HEK293 (cell line): ENCODE results near the gene HILPDA.

Source experiments
- CTCF ChIA-PET: fragments of 350-600 bp; formaldehyde crosslinking; extraction: SDS; loops from one replicate; lab custom pipeline; 2021; ENCODE audit warnings: antibody characterized with exemption; lab: Yijun Ruan, JAX
- POLR2A ChIA-PET: fragments of 300-600 bp; formaldehyde crosslinking; extraction: SDS; loops from one replicate; lab custom pipeline; 2020; ENCODE audit warnings: antibody characterized with exemption, inconsistent platforms; lab: Yijun Ruan, JAX
- H3K27ac ChIP-seq: fragments of 200-500 bp; sonication (Bioruptor generic); 2 replicates; pipeline ENCODE4 v1.5.1; 2014; ENCODE audit warnings: low read depth, low read length, control low read depth, inconsistent platforms; ENCODE audit errors: extremely low read depth
- H3K36me3 ChIP-seq, 2 experiments: fragments of 200-500 bp in 1 of 2; sonication (Bioruptor generic) in 1 of 2; 1 replicate in 1 of 2; 2 replicates in 1 of 2; pipeline ENCODE4 v1.5.1; 2014 to 2017; ENCODE audit warnings: inconsistent platforms in 2 of 2, low read length in 2 of 2; ENCODE audit not compliant: control insufficient read depth in 2 of 2, insufficient read depth in 1 of 2
- H3K4me1 ChIP-seq: fragments of 200-500 bp; sonication (Bioruptor generic); 2 replicates; pipeline ENCODE4 v1.5.1; 2014; ENCODE audit warnings: mild to moderate bottlenecking, low read length, inconsistent platforms; ENCODE audit not compliant: control insufficient read depth, insufficient read depth
- H3K4me3 ChIP-seq: 2 replicates; pipeline ENCODE4 v1.5.1; 2011; ENCODE audit warnings: low read depth, mild to moderate bottlenecking, control low read depth, low read length, moderate library complexity
- H3K9me3 ChIP-seq: fragments of 200-500 bp; sonication (Bioruptor generic); 2 replicates; pipeline ENCODE4 v1.5.1; 2014; ENCODE audit warnings: low read depth, low read length, inconsistent platforms; ENCODE audit not compliant: control insufficient read depth, insufficient read depth
- IKZF3 ChIP-seq: fragments of 450-650 bp; IDR thresholded peaks from 2 replicates; pipeline ENCODE4 v1.5.0; 2018; ENCODE audit warnings: missing biosample characterization, mild to moderate bottlenecking, missing genetic modification characterization, moderate library complexity
- PATZ1 ChIP-seq: fragments of 450-650 bp; formaldehyde crosslinking; IDR thresholded peaks from 2 replicates; pipeline ENCODE4 v1.5.1; 2016; ENCODE audit warnings: missing biosample characterization, missing genetic modification characterization
- SP2 ChIP-seq: fragments of 450-650 bp; formaldehyde crosslinking; IDR thresholded peaks from 2 replicates; pipeline ENCODE4 v1.5.1; 2016; ENCODE audit warnings: missing biosample characterization, missing genetic modification characterization
- WT1 ChIP-seq: fragments of 450-650 bp; formaldehyde crosslinking; IDR thresholded peaks from 2 replicates; pipeline ENCODE4 v1.5.1; 2016; ENCODE audit warnings: missing biosample characterization, missing genetic modification characterization
- ZBTB20 ChIP-seq: fragments of 450-650 bp; formaldehyde crosslinking; IDR thresholded peaks from 2 replicates; pipeline ENCODE4 v1.5.1; 2016; ENCODE audit warnings: missing biosample characterization, missing genetic modification characterization
- ZBTB21 ChIP-seq: fragments of 450-650 bp; formaldehyde crosslinking; IDR thresholded peaks from 2 replicates; pipeline ENCODE4 v1.5.1; 2017; ENCODE audit warnings: missing biosample characterization, missing genetic modification characterization
- ZFHX2 ChIP-seq: fragments of 450-650 bp; formaldehyde crosslinking; conservative IDR thresholded peaks from 2 replicates; pipeline ENCODE4 v1.5.1; 2016; ENCODE audit warnings: missing biosample characterization, missing genetic modification characterization
- ZFP37 ChIP-seq: fragments of 450-650 bp; formaldehyde crosslinking; IDR thresholded peaks from 2 replicates; pipeline ENCODE4 v1.5.1; 2016; ENCODE audit warnings: missing biosample characterization, missing genetic modification characterization
- ZFP41 ChIP-seq: fragments of 450-650 bp; formaldehyde crosslinking; IDR thresholded peaks from 2 replicates; pipeline ENCODE4 v1.5.1; 2016; ENCODE audit warnings: missing biosample characterization, missing genetic modification characterization, borderline replicate concordance
- ZNF133 ChIP-seq: fragments of 450-650 bp; formaldehyde crosslinking; IDR thresholded peaks from 2 replicates; pipeline ENCODE4 v1.5.1; 2016; ENCODE audit warnings: missing biosample characterization, missing genetic modification characterization
- ZNF19 ChIP-seq: fragments of 450-650 bp; formaldehyde crosslinking; IDR thresholded peaks from 2 replicates; pipeline ENCODE4; 2016; ENCODE audit warnings: missing biosample characterization, missing genetic modification characterization, low read depth
- ZNF214 ChIP-seq: fragments of 450-650 bp; formaldehyde crosslinking; IDR thresholded peaks from 2 replicates; pipeline ENCODE4 v1.5.1; 2017; ENCODE audit warnings: missing biosample characterization, mild to moderate bottlenecking, missing genetic modification characterization, borderline replicate concordance
- ZNF324 ChIP-seq: fragments of 450-650 bp; formaldehyde crosslinking; IDR thresholded peaks from 2 replicates; pipeline ENCODE4 v1.5.1; 2016; ENCODE audit warnings: missing biosample characterization, missing genetic modification characterization
- ZNF335 ChIP-seq: fragments of 450-650 bp; formaldehyde crosslinking; conservative IDR thresholded peaks from 2 replicates; pipeline ENCODE4 v1.5.1; 2016; ENCODE audit warnings: missing biosample characterization, missing genetic modification characterization
- ZNF394 ChIP-seq: fragments of 450-650 bp; formaldehyde crosslinking; IDR thresholded peaks from 2 replicates; pipeline ENCODE4 v1.5.1; 2016; ENCODE audit warnings: missing biosample characterization, missing genetic modification characterization, mild to moderate bottlenecking, moderate library complexity, borderline replicate concordance
- ZNF416 ChIP-seq: fragments of 450-650 bp; formaldehyde crosslinking; IDR thresholded peaks from 2 replicates; pipeline ENCODE4 v1.5.1; 2016; ENCODE audit warnings: missing biosample characterization, missing genetic modification characterization
- ZNF449 ChIP-seq: fragments of 450-650 bp; formaldehyde crosslinking; IDR thresholded peaks from 2 replicates; pipeline ENCODE4 v1.5.1; 2017; ENCODE audit warnings: missing biosample characterization, mild to moderate bottlenecking, missing genetic modification characterization, moderate library complexity
- ZNF510 ChIP-seq: fragments of 450-650 bp; formaldehyde crosslinking; IDR thresholded peaks from 2 replicates; pipeline ENCODE4 v1.5.1; 2018; ENCODE audit warnings: mild to moderate bottlenecking, missing genetic modification characterization, missing biosample characterization; ENCODE audit not compliant: insufficient replicate concordance
- ZNF600 ChIP-seq: fragments of 450-650 bp; formaldehyde crosslinking; IDR thresholded peaks from 2 replicates; pipeline ENCODE4 v1.5.1; 2016; ENCODE audit warnings: missing biosample characterization, missing genetic modification characterization
- ZNF843 ChIP-seq: fragments of 450-650 bp; formaldehyde crosslinking; IDR thresholded peaks from 2 replicates; pipeline ENCODE4 v1.5.1; 2016; ENCODE audit warnings: missing biosample characterization, missing genetic modification characterization
- TF ChIP-seq, protein P1 (sequence below): fragments of 450-650 bp; formaldehyde crosslinking; IDR thresholded peaks from 2 replicates; pipeline ENCODE4; 2016; ENCODE audit warnings: missing biosample characterization, missing genetic modification characterization
- TF ChIP-seq, protein P2 (sequence below): fragments of 450-650 bp; formaldehyde crosslinking; IDR thresholded peaks from 2 replicates; pipeline ENCODE4 v1.5.1; 2016; ENCODE audit warnings: missing biosample characterization, missing genetic modification characterization
- TF ChIP-seq, protein P3 (sequence below): fragments of 450-650 bp; formaldehyde crosslinking; IDR thresholded peaks from 2 replicates; pipeline ENCODE4 v1.5.1; 2016; ENCODE audit warnings: missing biosample characterization, missing genetic modification characterization

Gene HILPDA

GRCh38 chr7:128407751-128408708 is 47.6 kb upstream of the HILPDA start (continued):
- TF ChIP-seq ZNF449: peak; percentile 97
- TF ChIP-seq, protein P1, sequence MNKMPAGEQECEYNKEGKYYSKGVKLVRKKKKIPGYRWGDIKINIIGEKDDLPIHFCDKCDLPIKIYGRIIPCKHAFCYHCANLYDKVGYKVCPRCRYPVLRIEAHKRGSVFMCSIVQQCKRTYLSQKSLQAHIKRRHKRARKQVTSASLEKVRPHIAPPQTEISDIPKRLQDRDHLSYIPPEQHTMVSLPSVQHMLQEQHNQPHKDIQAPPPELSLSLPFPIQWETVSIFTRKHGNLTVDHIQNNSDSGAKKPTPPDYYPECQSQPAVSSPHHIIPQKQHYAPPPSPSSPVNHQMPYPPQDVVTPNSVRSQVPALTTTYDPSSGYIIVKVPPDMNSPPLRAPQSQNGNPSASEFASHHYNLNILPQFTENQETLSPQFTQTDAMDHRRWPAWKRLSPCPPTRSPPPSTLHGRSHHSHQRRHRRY (tag by site-specific recombination): no peak
- no peak for TF ChIP-seq ZNF510 (tag by site-specific recombination)
- peak; percentile 58 for TF ChIP-seq WT1 (tag by site-specific recombination)
- TF ChIP-seq ZBTB21 (tag by site-specific recombination): no peak
- TF ChIP-seq ZFHX2: peak; percentile 52
- TF ChIP-seq ZNF394 (tag by site-specific recombination): peak; percentile 44; the same call in 1 of the 2 replicates
- TF ChIP-seq PATZ1 (tag by site-specific recombination): peak; percentile 38; the same call in 1 of the 2 replicates
- TF ChIP-seq ZNF335 (tag by site-specific recombination): no peak
- TF ChIP-seq SP2 (tag by site-specific recombination): peak; percentile 6; the same call in 1 of the 2 replicates
- TF ChIP-seq IKZF3 (tag by site-specific recombination): 0 out of 2 replicates have a peak, but pooled peaks have one; percentile 10
- 0 out of 2 replicates have a peak, but pooled peaks have one; percentile 13 for TF ChIP-seq ZNF133 (tag by site-specific recombination)
- no peak for TF ChIP-seq ZFP41

- H3K27ac ChIP-seq: peak overlapping the region; percentile 45; the same call in 1 of the 2 replicates
- POLR2A ChIA-PET: interaction anchor here (0.9 to 1.4 kb wide), 4 partner anchors 9 to 65 kb away, joined by 3 to 8 read pairs (median 4); partner anchors contain the start of genes PRRT4 and RBM28
- no peaks in the 10 kb centered on the region; the same call in 1 of the 2 replicates for H3K4me1 ChIP-seq
- H3K36me3 ChIP-seq: no peaks in the 10 kb centered on the region
- H3K4me3 ChIP-seq: peak overlapping the region; percentile 70
- H3K9me3 ChIP-seq: no peaks in the 10 kb centered on the region
- CTCF ChIA-PET: interaction anchor here (0.8 to 6.1 kb wide), 10 partner anchors 10 to 65 kb away, joined by 3 to 68 read pairs (median 5); partner anchors contain the start of gene RBM28
- peak; percentile 73 for TF ChIP-seq ZBTB20
- TF ChIP-seq ZNF214: no peak
- TF ChIP-seq, protein P2, sequence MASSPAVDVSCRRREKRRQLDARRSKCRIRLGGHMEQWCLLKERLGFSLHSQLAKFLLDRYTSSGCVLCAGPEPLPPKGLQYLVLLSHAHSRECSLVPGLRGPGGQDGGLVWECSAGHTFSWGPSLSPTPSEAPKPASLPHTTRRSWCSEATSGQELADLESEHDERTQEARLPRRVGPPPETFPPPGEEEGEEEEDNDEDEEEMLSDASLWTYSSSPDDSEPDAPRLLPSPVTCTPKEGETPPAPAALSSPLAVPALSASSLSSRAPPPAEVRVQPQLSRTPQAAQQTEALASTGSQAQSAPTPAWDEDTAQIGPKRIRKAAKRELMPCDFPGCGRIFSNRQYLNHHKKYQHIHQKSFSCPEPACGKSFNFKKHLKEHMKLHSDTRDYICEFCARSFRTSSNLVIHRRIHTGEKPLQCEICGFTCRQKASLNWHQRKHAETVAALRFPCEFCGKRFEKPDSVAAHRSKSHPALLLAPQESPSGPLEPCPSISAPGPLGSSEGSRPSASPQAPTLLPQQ (tag by site-specific recombination): 0 out of 2 replicates have a peak, but pooled peaks have one; percentile 16
- TF ChIP-seq ZNF19: no peak
- no peak for TF ChIP-seq ZFP37 (tag by site-specific recombination)
- no peak for TF ChIP-seq ZNF600 (tag by site-specific recombination)
- TF ChIP-seq, protein P3, sequence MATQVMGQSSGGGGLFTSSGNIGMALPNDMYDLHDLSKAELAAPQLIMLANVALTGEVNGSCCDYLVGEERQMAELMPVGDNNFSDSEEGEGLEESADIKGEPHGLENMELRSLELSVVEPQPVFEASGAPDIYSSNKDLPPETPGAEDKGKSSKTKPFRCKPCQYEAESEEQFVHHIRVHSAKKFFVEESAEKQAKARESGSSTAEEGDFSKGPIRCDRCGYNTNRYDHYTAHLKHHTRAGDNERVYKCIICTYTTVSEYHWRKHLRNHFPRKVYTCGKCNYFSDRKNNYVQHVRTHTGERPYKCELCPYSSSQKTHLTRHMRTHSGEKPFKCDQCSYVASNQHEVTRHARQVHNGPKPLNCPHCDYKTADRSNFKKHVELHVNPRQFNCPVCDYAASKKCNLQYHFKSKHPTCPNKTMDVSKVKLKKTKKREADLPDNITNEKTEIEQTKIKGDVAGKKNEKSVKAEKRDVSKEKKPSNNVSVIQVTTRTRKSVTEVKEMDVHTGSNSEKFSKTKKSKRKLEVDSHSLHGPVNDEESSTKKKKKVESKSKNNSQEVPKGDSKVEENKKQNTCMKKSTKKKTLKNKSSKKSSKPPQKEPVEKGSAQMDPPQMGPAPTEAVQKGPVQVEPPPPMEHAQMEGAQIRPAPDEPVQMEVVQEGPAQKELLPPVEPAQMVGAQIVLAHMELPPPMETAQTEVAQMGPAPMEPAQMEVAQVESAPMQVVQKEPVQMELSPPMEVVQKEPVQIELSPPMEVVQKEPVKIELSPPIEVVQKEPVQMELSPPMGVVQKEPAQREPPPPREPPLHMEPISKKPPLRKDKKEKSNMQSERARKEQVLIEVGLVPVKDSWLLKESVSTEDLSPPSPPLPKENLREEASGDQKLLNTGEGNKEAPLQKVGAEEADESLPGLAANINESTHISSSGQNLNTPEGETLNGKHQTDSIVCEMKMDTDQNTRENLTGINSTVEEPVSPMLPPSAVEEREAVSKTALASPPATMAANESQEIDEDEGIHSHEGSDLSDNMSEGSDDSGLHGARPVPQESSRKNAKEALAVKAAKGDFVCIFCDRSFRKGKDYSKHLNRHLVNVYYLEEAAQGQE (tag by site-specific recombination): no peak
- no peak for TF ChIP-seq ZNF133 (tag by site-specific recombination)
- no peak for TF ChIP-seq ZNF324
- TF ChIP-seq ZNF416 (tag by site-specific recombination): no peak
- TF ChIP-seq ZNF843 (tag by site-specific recombination): no peak
These were observed 46.7 kb upstream of the HILPDA start for GRCh38 chr7:128408709-128409595.
